HepG2 (cell line): ENCODE data around the gene LTC4S. TPM values are rescaled to one million over a fixed set of nuclear protein-coding genes. Genes with fewer than 3 reads are reported as not detected.
A peak's percentile ranks its signal among the peaks of the same experiment; 100 is the strongest.

Experiments
- AKAP8 ChIP-seq: sonication (generic); formaldehyde crosslinking; IDR thresholded peaks from 2 replicates; pipeline ENCODE4 v1.5.1; 2020; ENCODE audit warnings: mild to moderate bottlenecking, missing genetic modification reagents
- DR1 ChIP-seq: sonication (generic); formaldehyde crosslinking; IDR thresholded peaks from 2 replicates; pipeline ENCODE4 v1.8.0; 2021; ENCODE audit warnings: mild to moderate bottlenecking, missing genetic modification reagents, inconsistent platforms
- ELF4 ChIP-seq: sonication (generic); formaldehyde crosslinking; IDR thresholded peaks from 2 replicates; pipeline ENCODE4 v1.5.0; 2020; ENCODE audit warnings: missing genetic modification reagents, mild to moderate bottlenecking, moderate library complexity, borderline replicate concordance
- GATAD2A ChIP-seq: IDR thresholded peaks from 2 replicates; pipeline ENCODE4 v1.6.1; 2016
- HDAC6 ChIP-seq: fragments of 200-600 bp; sonication (generic); IDR thresholded peaks from 2 replicates; pipeline ENCODE4 v1.7.0; 2017; ENCODE audit warnings: mild to moderate bottlenecking, antibody characterized with exemption, low read length, low read depth
- KAT8 ChIP-seq: IDR thresholded peaks from 2 replicates; pipeline ENCODE4 v1.6.1; 2016; ENCODE audit warnings: missing genetic modification reagents, missing compliant biosample characterization
- NFKB2 ChIP-seq: sonication (generic); formaldehyde crosslinking; IDR thresholded peaks from 2 replicates; pipeline ENCODE4 v1.4.0; 2020; ENCODE audit warnings: missing genetic modification reagents, borderline replicate concordance
- NFKBIZ ChIP-seq: IDR thresholded peaks from 2 replicates; pipeline ENCODE4 v1.6.1; 2018; ENCODE audit warnings: missing genetic modification reagents, missing compliant biosample characterization
- SALL1 ChIP-seq: sonication (generic); formaldehyde crosslinking; IDR thresholded peaks from 2 replicates; pipeline ENCODE4 v1.8.0; 2022; ENCODE audit warnings: mild to moderate bottlenecking, missing genetic modification reagents
- TFDP2 ChIP-seq: sonication (generic); formaldehyde crosslinking; IDR thresholded peaks from 2 replicates; pipeline ENCODE4 v1.4.0; 2020; ENCODE audit warnings: missing genetic modification reagents
- U2AF1 ChIP-seq: fragments of 200-400 bp; formaldehyde crosslinking; optimal IDR thresholded peaks from 2 replicates; pipeline ENCODE3; 2017; ENCODE audit warnings: mild to moderate bottlenecking, low read depth, low read length
- ZBTB49 ChIP-seq: sonication (generic); formaldehyde crosslinking; IDR thresholded peaks from 2 replicates; pipeline ENCODE4 v1.4.0; 2020; ENCODE audit warnings: missing genetic modification reagents, borderline replicate concordance
- ZFX ChIP-seq: sonication (generic); formaldehyde crosslinking; IDR thresholded peaks from 2 replicates; pipeline ENCODE4 v1.4.0; 2020; ENCODE audit warnings: mild to moderate bottlenecking, low read depth, missing genetic modification reagents, moderate library complexity
- ZIK1 ChIP-seq: sonication (generic); formaldehyde crosslinking; IDR thresholded peaks from 2 replicates; pipeline ENCODE4 v1.5.0; 2020; ENCODE audit warnings: mild to moderate bottlenecking, low read depth, missing genetic modification reagents, borderline replicate concordance
- ZNF143 ChIP-seq: sonication (generic); formaldehyde crosslinking; IDR thresholded peaks from 2 replicates; pipeline ENCODE4 v1.4.0; 2020; ENCODE audit warnings: missing genetic modification reagents
- ZNF264 ChIP-seq: sonication (generic); formaldehyde crosslinking; IDR thresholded peaks from 2 replicates; pipeline ENCODE4 v1.4.0; 2020; ENCODE audit warnings: missing genetic modification reagents
- ZNF629 ChIP-seq: sonication (generic); formaldehyde crosslinking; conservative IDR thresholded peaks from 2 replicates; pipeline ENCODE4 v1.5.0; 2020; ENCODE audit warnings: missing genetic modification reagents
- ZSCAN12 ChIP-seq: sonication (generic); formaldehyde crosslinking; IDR thresholded peaks from 2 replicates; pipeline ENCODE4 v1.9.0; 2021; ENCODE audit warnings: mild to moderate bottlenecking, missing genetic modification reagents
- polyA plus RNA-seq, 8 experiments: library from polyadenylated mRNA; depleted of rRNA in 3 of 8; stranded (reverse) in 7 of 8; unstranded in 1 of 8; fragments of >200 nt; fragmentation: Illumina TruSeq in 4 of 8; extraction: Trizol in 4 of 8; gene quantifications; 2 replicates each; pipeline versions ENCODE4 v1.2.1 to v1.2.3, GENCODE V29; 2011 to 2016; ENCODE audit warnings: low read depth in 4 of 8, missing spikeins in 1 of 8, mixed read lengths in 1 of 8; ENCODE audit not compliant: insufficient read depth in 1 of 8
- total RNA-seq, 5 experiments: library from RNA; depleted of rRNA; stranded (reverse); fragments of >200 nt; fragmentation: Illumina TruSeq; extraction: Trizol; gene quantifications; 2 replicates each; pipeline ENCODE4 v1.2.3, GENCODE V29; 2016; ENCODE audit warnings: low read depth in 1 of 5
- TF ChIP-seq, protein P1 (sequence below): sonication (generic); formaldehyde crosslinking; IDR thresholded peaks from 2 replicates; pipeline ENCODE4 v1.9.0; 2022; ENCODE audit warnings: low read depth, missing genetic modification reagents
- TF ChIP-seq, protein P2 (sequence below): sonication (generic); formaldehyde crosslinking; IDR thresholded peaks from 2 replicates; pipeline ENCODE4 v1.8.1; 2023; ENCODE audit warnings: missing genetic modification reagents, inconsistent platforms, borderline replicate concordance
- TF ChIP-seq, protein P3 (sequence below): sonication (generic); formaldehyde crosslinking; IDR thresholded peaks from 2 replicates; pipeline ENCODE4 v1.5.1; 2020; ENCODE audit warnings: mild to moderate bottlenecking, missing genetic modification reagents, borderline replicate concordance
- TF ChIP-seq, protein P4 (sequence below): sonication (generic); formaldehyde crosslinking; IDR thresholded peaks from 2 replicates; pipeline ENCODE4 v1.5.0; 2020; ENCODE audit warnings: mild to moderate bottlenecking, low read depth, missing genetic modification reagents, borderline replicate concordance

The LTC4S gene
- total and polyA plus RNA-seq, 2 of the 13 experiments (the other 11 are each of a cell fraction or from before 2014, with no cell fraction given), result 0.35 TPM; not detected in 1

DNA sequence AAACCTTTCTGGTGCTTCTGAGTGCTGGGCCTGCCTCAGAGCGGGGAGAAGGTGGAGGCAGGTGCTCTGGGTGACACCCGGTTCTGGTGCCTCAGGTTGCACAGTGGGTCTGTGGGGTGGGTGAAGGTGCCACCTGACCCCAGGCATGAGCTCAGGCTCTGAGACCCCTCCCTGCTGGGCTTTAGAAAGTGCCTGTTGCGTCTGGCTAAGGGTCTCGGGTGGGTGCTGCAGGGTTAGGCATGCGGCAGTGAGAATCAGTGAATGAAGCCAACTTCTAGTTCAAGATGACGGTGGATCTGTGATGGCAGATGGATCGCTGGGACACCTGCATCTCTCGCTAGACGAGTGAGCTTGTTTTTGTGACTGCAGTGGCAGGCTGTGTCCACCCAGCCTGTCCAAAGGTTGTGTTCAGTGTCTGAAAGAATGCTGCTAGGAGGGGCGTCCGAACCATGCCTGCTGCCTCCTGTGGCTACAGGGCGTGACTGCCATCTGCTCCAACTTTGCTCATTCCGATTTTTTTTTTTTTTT is 31.9 kb downstream of the LTC4S start (continued):
- TF ChIP-seq ZSCAN12, result no peak
- TF ChIP-seq, protein P1, sequence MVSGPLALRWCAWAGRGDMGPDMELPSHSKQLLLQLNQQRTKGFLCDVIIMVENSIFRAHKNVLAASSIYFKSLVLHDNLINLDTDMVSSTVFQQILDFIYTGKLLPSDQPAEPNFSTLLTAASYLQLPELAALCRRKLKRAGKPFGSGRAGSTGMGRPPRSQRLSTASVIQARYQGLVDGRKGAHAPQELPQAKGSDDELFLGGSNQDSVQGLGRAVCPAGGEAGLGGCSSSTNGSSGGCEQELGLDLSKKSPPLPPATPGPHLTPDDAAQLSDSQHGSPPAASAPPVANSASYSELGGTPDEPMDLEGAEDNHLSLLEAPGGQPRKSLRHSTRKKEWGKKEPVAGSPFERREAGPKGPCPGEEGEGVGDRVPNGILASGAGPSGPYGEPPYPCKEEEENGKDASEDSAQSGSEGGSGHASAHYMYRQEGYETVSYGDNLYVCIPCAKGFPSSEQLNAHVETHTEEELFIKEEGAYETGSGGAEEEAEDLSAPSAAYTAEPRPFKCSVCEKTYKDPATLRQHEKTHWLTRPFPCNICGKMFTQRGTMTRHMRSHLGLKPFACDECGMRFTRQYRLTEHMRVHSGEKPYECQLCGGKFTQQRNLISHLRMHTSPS (CRISPR knock-in tag), result 0 out of 2 replicates have a peak, but pooled peaks have one; percentile 47
- no peak for TF ChIP-seq ZNF143 (CRISPR knock-in tag)
- TF ChIP-seq ZIK1 (CRISPR knock-in tag), result no peak
- TF ChIP-seq, protein P2, sequence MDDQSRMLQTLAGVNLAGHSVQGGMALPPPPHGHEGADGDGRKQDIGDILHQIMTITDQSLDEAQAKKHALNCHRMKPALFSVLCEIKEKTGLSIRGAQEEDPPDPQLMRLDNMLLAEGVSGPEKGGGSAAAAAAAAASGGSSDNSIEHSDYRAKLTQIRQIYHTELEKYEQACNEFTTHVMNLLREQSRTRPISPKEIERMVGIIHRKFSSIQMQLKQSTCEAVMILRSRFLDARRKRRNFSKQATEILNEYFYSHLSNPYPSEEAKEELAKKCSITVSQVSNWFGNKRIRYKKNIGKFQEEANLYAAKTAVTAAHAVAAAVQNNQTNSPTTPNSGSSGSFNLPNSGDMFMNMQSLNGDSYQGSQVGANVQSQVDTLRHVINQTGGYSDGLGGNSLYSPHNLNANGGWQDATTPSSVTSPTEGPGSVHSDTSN (CRISPR knock-in tag), result no peak
- no peak for TF ChIP-seq ELF4
- TF ChIP-seq, protein P3, sequence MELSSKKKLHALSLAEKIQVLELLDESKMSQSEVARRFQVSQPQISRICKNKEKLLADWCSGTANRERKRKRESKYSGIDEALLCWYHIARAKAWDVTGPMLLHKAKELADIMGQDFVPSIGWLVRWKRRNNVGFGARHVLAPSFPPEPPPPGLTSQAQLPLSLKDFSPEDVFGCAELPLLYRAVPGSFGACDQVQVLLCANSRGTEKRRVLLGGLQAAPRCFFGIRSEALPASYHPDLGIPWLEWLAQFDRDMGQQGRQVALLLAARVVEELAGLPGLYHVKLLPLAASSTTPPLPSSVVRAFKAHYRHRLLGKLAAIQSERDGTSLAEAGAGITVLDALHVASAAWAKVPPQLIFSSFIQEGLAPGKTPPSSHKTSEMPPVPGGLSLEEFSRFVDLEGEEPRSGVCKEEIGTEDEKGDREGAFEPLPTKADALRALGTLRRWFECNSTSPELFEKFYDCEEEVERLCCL (CRISPR knock-in tag), result no peak
- peak; percentile 15; the same call in 1 of the 2 replicates for TF ChIP-seq ZFX (CRISPR knock-in tag)
- no peak for TF ChIP-seq U2AF1
- TF ChIP-seq NFKBIZ (CRISPR knock-in tag), result no peak
- TF ChIP-seq DR1, result peak; percentile 38; the same call in 1 of the 2 replicates
- TF ChIP-seq HDAC6, result no peak
- 0 out of 2 replicates have a peak, but pooled peaks have one; percentile 34 for TF ChIP-seq KAT8
- TF ChIP-seq TFDP2 (CRISPR knock-in tag), result 0 out of 2 replicates have a peak, but pooled peaks have one; percentile 13
- peak; percentile 53; the same call in 1 of the 2 replicates for TF ChIP-seq NFKB2 (CRISPR knock-in tag)
- TF ChIP-seq, protein P4, sequence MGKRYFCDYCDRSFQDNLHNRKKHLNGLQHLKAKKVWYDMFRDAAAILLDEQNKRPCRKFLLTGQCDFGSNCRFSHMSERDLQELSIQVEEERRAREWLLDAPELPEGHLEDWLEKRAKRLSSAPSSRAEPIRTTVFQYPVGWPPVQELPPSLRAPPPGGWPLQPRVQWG, result no peak
- TF ChIP-seq AKAP8 (CRISPR knock-in tag), result no peak
- TF ChIP-seq ZNF264 (CRISPR knock-in tag), result no peak
- TF ChIP-seq SALL1 (CRISPR knock-in tag), result peak; percentile 65; the same call in 1 of the 2 replicates
- no peak for TF ChIP-seq ZNF629 (CRISPR knock-in tag)
- TF ChIP-seq GATAD2A, result peak; percentile 61; the same call in 1 of the 2 replicates
- no peak for TF ChIP-seq ZBTB49
